NCI-H1092 (cell line): ENCODE results near the gene PXN.
"Not testable (repeated sequence)": the region's sequence is repeated elsewhere in the genome, so short reads cannot be mapped to it uniquely, and the experiment has no call there.

Experiments used
- DNase-seq: peaks from one replicate; lab custom pipeline; 2025; lab: John Stamatoyannopoulos, UW

Gene PXN

GRCh38 chr12:120209851-120210250, 55.7 kb downstream of the PXN start:
- no peak for DNase-seq

- DNase-seq, result no peak
These were observed 58.3 kb downstream of the PXN start for GRCh38 chr12:120207227-120207626.

GRCh38 chr12:120206781-120207180, 58.7 kb downstream of the PXN start:
- DNase-seq, result not testable (repeated sequence)

GRCh38 chr12:120206228-120206627, 59.3 kb downstream of the PXN start:
- no peak for DNase-seq

GRCh38 chr12:120204171-120204570, 61.4 kb downstream of the PXN start:
- DNase-seq, result no peak

GRCh38 chr12:120200364-120200800, 65.1 kb downstream of the PXN start:
- no peak for DNase-seq

GRCh38 chr12:120199595-120200306, 65.8 kb downstream of the PXN start:
- DNase-seq, result no peak

- no peak for DNase-seq
These were observed 66.5 kb downstream of the PXN start for GRCh38 chr12:120199025-120199424.

- no peak for DNase-seq
These were observed 68.0 kb downstream of the PXN start for GRCh38 chr12:120197542-120197887.

- not testable (repeated sequence) for DNase-seq
These were observed 68.6 kb downstream of the PXN start for GRCh38 chr12:120196817-120197541.

- no peak for DNase-seq
These were observed 69.2 kb downstream of the PXN start for GRCh38 chr12:120196363-120196762.

- DNase-seq, result peak; percentile 32
These were observed 70.8 kb downstream of the PXN start, which contains the start of gene GCN1 for GRCh38 chr12:120194534-120195395. TSS of gene GCN1 (minus strand) at chr12:120194715. CDS start at chr12:120194697, 18 bp downstream.

GRCh38 chr12:120194226-120194533, 71.3 kb downstream of the PXN start:
- no peak for DNase-seq

- not testable (repeated sequence) for DNase-seq
These were observed 72.2 kb downstream of the PXN start for GRCh38 chr12:120193286-120193685.

GRCh38 chr12:120190985-120191480, 74.5 kb downstream of the PXN start:
- DNase-seq, result no peak

- no peak for DNase-seq
These were observed 75.1 kb downstream of the PXN start for GRCh38 chr12:120190386-120190785.

GRCh38 chr12:120186654-120187053, 78.9 kb downstream of the PXN start:
- DNase-seq, result no peak

- no peak for DNase-seq
These were observed 82.3 kb downstream of the PXN start for GRCh38 chr12:120183211-120183631.

GRCh38 chr12:120181991-120182631, 83.4 kb downstream of the PXN start:
- DNase-seq, result no peak

GRCh38 chr12:120180975-120181374, 84.6 kb downstream of the PXN start:
- no peak for DNase-seq

GRCh38 chr12:120175537-120175936, 90.0 kb downstream of the PXN start:
- no peak for DNase-seq

GRCh38 chr12:120175062-120175461, 90.5 kb downstream of the PXN start:
- DNase-seq, result no peak
